HG03571 (cell line): ENCODE results near the gene FBXO31.
"Not testable (repeated sequence)": the region's sequence is repeated elsewhere in the genome, so short reads cannot be mapped to it uniquely, and the experiment has no call there.

Experiments
- ATAC-seq: cut with Tn5 transposase; IDR thresholded peaks from one replicate; pipeline ENCODE4 v1.9.1; 2021; ENCODE audit not compliant: unreplicated experiment

The FBXO31 gene

GRCh38 chr16:87387942-87388817 is 4.6 kb upstream of the FBXO31 start:
- peak; percentile 49 for ATAC-seq

DNA sequence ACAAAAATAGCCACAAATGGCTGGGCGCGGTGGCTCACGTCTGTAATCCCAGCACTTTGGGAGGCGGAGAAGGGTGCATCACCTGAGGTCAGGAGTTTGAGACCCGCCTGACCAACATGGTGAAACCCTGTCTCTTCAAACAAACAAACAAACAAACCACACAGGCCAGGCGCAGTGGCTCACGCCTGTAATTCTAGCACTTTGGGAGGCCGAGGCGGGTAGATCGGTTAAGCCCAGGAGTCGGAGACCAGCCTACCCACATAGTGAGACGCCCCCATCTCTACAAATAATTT is 1.2 kb upstream of the FBXO31 start:
- not testable (repeated sequence) for ATAC-seq

- ATAC-seq: peak; percentile 16
Measured at GRCh38 chr16:87384162-87384874, 742 bp upstream of the FBXO31 start.

- ATAC-seq: no peak
Measured at GRCh38 chr16:87382023-87382785, 1.4 kb downstream of the FBXO31 start.

- no peak for ATAC-seq
Measured at GRCh38 chr16:87380881-87381280, 2.7 kb downstream of the FBXO31 start.

- ATAC-seq: no peak
Measured at GRCh38 chr16:87380403-87380802, 3.2 kb downstream of the FBXO31 start.

DNA sequence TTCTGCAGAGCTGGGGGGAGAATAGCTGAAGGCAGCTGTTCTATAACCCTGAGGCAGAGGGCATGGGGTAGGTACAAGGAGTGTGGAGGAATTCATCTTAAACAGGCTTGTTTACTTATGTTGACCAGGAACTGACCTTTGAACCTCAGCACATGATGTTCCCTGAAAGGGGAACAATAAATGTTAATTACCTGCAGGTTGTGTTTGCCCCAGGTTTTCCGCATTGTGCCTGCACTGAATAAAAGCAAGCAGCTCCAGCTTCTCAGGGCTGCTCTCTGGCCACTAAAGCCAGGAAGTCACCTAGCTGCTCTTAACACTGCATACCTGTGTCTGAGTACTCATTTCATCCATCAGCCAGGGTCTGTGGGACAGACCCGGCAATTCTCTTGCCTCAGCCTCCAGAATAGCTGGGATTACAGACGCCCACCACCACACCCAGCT is 4.2 kb downstream of the FBXO31 start:
- ATAC-seq: not testable (repeated sequence)

DNA sequence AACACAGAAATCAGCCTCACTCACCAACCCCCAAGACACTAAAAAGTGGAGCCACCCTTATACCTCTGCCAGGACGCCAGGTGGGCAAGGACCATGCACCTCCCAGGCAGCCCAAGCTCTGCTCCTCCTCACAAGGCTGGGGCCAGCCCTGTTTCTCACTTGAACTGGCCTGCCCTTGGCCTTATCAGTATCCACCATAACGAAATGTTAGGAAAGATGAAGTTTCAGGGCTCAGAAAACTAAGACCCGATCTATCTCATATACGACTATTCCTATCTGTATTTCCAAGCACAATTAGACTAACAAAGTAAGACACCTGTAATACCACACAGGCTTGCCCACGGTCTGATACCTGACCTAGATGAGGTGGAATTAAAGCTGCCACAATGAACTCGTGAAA is 6.9 kb downstream of the FBXO31 start:
- ATAC-seq: no peak

- ATAC-seq: no peak
Measured at GRCh38 chr16:87375426-87376135, 8.0 kb downstream of the FBXO31 start.

DNA sequence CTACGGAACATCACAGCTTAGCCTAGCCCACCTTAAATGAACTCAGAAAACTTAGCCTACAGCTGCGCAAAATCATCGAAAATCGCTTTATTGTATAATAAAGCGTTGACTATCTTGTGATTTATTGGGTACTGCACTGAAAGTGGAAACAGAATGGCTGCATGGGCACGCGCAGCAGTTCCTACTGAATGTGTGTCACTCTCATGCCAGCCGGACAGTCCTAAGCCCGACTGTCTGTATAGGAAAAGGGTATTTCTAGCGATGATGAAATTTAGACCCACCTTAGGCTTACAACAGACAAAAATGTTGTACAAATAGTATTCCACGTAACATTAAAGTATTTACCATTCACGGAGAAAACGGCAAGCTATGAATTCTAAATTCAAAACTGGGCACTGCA is 9.3 kb downstream of the FBXO31 start:
- no peak for ATAC-seq

GRCh38 chr16:87372305-87372704 is 11.3 kb downstream of the FBXO31 start:
- ATAC-seq: no peak

DNA sequence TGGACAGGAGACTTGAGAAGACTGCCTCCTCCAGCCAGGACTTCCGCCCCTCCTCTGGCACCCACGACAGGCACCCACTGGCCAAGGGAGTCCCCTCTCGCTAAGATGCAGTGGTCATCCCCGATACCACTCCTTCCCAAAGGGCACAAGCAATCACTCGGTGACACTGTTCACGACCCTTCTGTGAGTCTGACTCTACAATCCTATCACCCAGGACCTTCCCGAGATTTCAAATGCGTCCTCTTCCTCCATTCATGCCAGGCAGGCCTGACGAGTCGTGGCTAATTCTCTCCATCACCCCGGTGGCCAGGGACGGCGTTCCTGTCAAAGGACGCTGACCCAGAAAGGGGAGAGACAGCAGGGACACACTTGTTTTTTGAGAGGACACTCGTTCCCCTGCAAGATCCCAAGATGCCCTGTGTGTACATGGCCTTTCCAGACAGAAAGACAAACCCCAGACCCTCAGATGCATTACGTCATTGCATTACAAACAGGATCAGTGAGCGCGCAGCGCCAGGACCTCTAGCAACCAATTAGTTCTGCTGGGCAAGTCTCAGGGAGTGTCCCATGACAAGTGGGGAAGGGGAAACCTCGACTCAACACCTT is 12.2 kb downstream of the FBXO31 start:
- no peak for ATAC-seq

GRCh38 chr16:87369796-87370719 is 13.5 kb downstream of the FBXO31 start:
- ATAC-seq: no peak

- ATAC-seq: no peak
Measured at GRCh38 chr16:87369117-87369765, 14.3 kb downstream of the FBXO31 start.

DNA sequence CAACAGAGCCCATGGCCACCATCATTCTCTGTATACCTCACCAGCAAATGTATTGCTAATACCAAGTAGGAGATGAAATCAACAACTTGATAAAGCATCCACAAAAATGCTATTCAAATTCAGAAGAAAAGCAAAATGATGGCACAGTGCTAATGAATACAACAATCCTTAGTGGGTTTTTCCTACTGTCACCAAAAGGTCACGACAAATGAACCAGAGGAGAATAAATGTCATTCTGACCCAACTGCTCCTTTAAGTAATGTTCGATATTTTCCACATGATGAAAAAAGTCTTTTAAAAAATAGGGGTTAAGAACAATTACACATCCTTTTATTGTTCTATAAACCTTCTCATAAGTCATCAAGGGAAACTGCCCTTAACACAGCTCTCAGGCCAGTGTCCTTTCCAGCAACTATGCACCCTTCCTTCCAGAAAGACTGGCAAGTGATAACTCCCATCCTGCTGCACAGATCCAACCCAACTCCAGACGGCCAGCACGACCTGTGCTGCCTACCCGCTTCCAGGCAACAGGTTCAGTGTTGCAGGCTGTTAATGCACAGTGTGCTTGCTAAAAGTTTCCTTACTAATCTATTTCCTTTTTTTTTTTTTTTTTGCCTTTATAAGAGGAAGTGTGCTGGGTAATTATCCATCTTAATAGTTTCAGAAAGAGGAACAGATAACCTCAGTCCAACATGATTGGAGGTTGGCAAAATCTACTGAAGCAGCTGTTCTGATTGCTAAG is 15.4 kb downstream of the FBXO31 start:
- ATAC-seq: no peak

DNA sequence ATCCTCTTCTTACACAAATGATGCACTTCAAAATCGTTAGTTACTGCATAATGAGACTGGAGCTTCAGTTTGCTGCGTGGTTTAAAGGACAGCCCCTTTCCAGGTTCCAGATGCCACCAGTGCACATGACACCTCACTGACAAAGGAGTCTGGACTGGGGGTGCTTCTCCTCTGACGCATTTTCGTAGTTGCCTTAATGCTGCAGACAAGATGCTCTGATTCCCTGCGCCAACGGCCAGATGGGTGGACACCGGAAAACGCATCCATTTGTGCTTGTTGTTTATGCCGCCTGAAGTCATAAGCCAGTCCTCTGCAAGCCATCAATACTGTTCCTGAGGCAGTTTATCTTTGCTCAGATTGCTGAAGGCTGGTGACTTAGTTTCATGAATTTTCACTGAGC is 16.0 kb downstream of the FBXO31 start:
- no peak for ATAC-seq

GRCh38 chr16:87366930-87367329 is 16.6 kb downstream of the FBXO31 start:
- ATAC-seq: no peak

DNA sequence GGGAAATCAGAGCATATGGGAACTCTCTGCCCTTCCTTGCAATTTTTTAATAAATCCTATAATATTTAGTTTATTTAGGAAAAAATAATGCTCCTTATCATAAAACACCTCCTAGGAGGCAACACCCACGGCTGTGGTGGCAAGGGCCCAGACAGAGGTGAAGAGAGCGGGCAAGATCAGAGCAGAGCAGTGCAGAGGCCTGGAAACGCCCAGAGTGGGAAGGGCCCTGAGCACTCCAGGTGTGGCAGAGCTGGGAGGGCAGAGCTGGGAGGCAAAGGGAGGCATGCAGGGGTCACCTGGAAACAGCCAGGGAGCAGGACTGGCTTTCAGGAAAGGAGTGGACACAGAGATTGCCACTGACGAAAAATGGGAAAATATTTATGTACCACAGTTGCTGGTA is 17.3 kb downstream of the FBXO31 start:
- ATAC-seq: no peak
